ENCODE measurements around the gene KRT10.

GRCh38 chr17:40871316-40871715 lies 48.9 kb upstream of the KRT10 start:
- no peak for TF ChIP-seq CTCF (IDR thresholded peaks at IDR 0.05)
- TF ChIP-seq POLR2A (IDR thresholded peaks at IDR 0.05), result no peak
